ENCODE data around the gene IMPA2.

The IMPA2 gene

GRCh38 chr18:12079491-12080237, 98.4 kb downstream of the IMPA2 start:
- Histone ChIP-seq H2AFZ (ENCODE audit: low read depth, low read length) (no peak overlapping the region), H3K9me3 (ENCODE audit: low read length) (no peaks in the 10 kb centered on the region), H3K36me3 (ENCODE audit: insufficient read depth, low read length) (no peaks in the 10 kb centered on the region), H3K4me3 (ENCODE audit: low read length) (no peak overlapping the region), H3K4me1 (ENCODE audit: insufficient read depth, low read length) (no peaks in the 10 kb centered on the region), H3K27me3 (ENCODE audit: insufficient read depth, low read length) (no peaks in the 10 kb centered on the region)

Data from neuron (in vitro differentiated cells).